SK-N-SH treated with all-trans-retinoic acid at 6 μM for 48 hours (cell line): Measurements from ENCODE around the gene LRRC28.
"Not testable (repeated sequence)": the region's sequence is repeated elsewhere in the genome, so short reads cannot be mapped to it uniquely, and the experiment has no call there.

Experiments used
- ATAC-seq: fragments of 200-7000 bp; cut with Tn5 transposase; 3 replicates; pipeline ENCODE4 v1.9.1; 2020; ENCODE audit warnings: mild to moderate bottlenecking, moderate library complexity
- BACH2 ChIP-seq: fragments of 250-450 bp; sonication (Bioruptor Pico); IDR thresholded peaks from 2 replicates; pipeline ENCODE4 v1.9.0; 2021; ENCODE audit warnings: mild to moderate bottlenecking, borderline replicate concordance
- CREB5 ChIP-seq: fragments of 250-450 bp; sonication (Bioruptor Pico); IDR thresholded peaks from 2 replicates; pipeline ENCODE4 v1.5.1; 2020; ENCODE audit warnings: low read depth, mild to moderate bottlenecking, moderate library complexity
- CSDC2 ChIP-seq: fragments of 250-450 bp; sonication (Bioruptor Pico); IDR thresholded peaks from 2 replicates; pipeline ENCODE4 v1.5.0; 2020; ENCODE audit warnings: mild to moderate bottlenecking, moderate library complexity
- CSRNP3 ChIP-seq: fragments of 250-450 bp; sonication (Bioruptor Pico); IDR thresholded peaks from 2 replicates; pipeline ENCODE4 v1.5.1; 2021; ENCODE audit warnings: mild to moderate bottlenecking, moderate library complexity
- ESRRG ChIP-seq: fragments of 250-450 bp; sonication (Bioruptor Pico); IDR thresholded peaks from 2 replicates; pipeline ENCODE4 v1.6.1; 2021; ENCODE audit warnings: mild to moderate bottlenecking
- GLIS3 ChIP-seq: fragments of 250-450 bp; sonication (Bioruptor Pico); IDR thresholded peaks from 2 replicates; pipeline ENCODE4 v1.5.0; 2020; ENCODE audit warnings: mild to moderate bottlenecking, moderate library complexity
- ISL1 ChIP-seq: fragments of 250-450 bp; sonication (Bioruptor Pico); IDR thresholded peaks from 2 replicates; pipeline ENCODE4 v2.1.2; 2022; ENCODE audit warnings: mild to moderate bottlenecking, moderate library complexity
- OSR1 ChIP-seq: fragments of 250-450 bp; sonication (Bioruptor Pico); IDR thresholded peaks from 2 replicates; pipeline ENCODE4 v1.8.0; 2022; ENCODE audit warnings: moderate library complexity, mild to moderate bottlenecking, inconsistent platforms
- POU6F1 ChIP-seq: fragments of 250-450 bp; sonication (Bioruptor Pico); IDR thresholded peaks from 2 replicates; pipeline ENCODE4 v1.8.0; 2021; ENCODE audit warnings: low read depth, mild to moderate bottlenecking, moderate library complexity, borderline replicate concordance
- PPARA ChIP-seq: fragments of 250-450 bp; sonication (Bioruptor Pico); IDR thresholded peaks from 2 replicates; pipeline ENCODE4 v1.5.0; 2020; ENCODE audit warnings: mild to moderate bottlenecking, borderline replicate concordance
- RARB ChIP-seq: fragments of 250-450 bp; sonication (Bioruptor Pico); IDR thresholded peaks from 2 replicates; pipeline ENCODE4 v1.8.0; 2021; ENCODE audit warnings: mild to moderate bottlenecking, moderate library complexity
- SNAI2 ChIP-seq: fragments of 250-450 bp; sonication (Bioruptor Pico); IDR thresholded peaks from 2 replicates; pipeline ENCODE4 v1.5.0; 2020; ENCODE audit warnings: mild to moderate bottlenecking, moderate library complexity
- TCF4 ChIP-seq: fragments of 250-450 bp; sonication (Bioruptor Pico); IDR thresholded peaks from 2 replicates; pipeline ENCODE4 v1.8.0; 2021; ENCODE audit warnings: mild to moderate bottlenecking, moderate library complexity, borderline replicate concordance
- TOX ChIP-seq: fragments of 250-450 bp; sonication (Bioruptor Pico); IDR thresholded peaks from 2 replicates; pipeline ENCODE4 v1.8.0; 2021; ENCODE audit warnings: mild to moderate bottlenecking, moderate library complexity, borderline replicate concordance
- TSHZ2 ChIP-seq: fragments of 250-450 bp; sonication (Bioruptor Pico); IDR thresholded peaks from 2 replicates; pipeline ENCODE4 v1.5.0; 2020; ENCODE audit warnings: mild to moderate bottlenecking, moderate library complexity
- ZC3H10 ChIP-seq: fragments of 250-450 bp; sonication (Bioruptor Pico); IDR thresholded peaks from 2 replicates; pipeline ENCODE4 v1.5.1; 2021; ENCODE audit warnings: mild to moderate bottlenecking, moderate library complexity
- ZFP3 ChIP-seq: fragments of 250-450 bp; sonication (Bioruptor Pico); IDR thresholded peaks from 2 replicates; pipeline ENCODE4 v1.5.0; 2020; ENCODE audit warnings: mild to moderate bottlenecking, moderate library complexity
- ZFP30 ChIP-seq: fragments of 450-650 bp; formaldehyde crosslinking; IDR thresholded peaks from 2 replicates; pipeline ENCODE4 v1.5.0; 2022; ENCODE audit warnings: mild to moderate bottlenecking, moderate library complexity
- ZNF8 ChIP-seq: fragments of 450-650 bp; formaldehyde crosslinking; IDR thresholded peaks from 2 replicates; pipeline ENCODE4 v1.5.0; 2020; ENCODE audit warnings: mild to moderate bottlenecking, moderate library complexity

LRRC28 gene

GRCh38 chr15:99230867-99231266, 20.4 kb upstream of the LRRC28 start:
- TF ChIP-seq SNAI2 (CRISPR knock-in tag) (no peak), ZFP3 (CRISPR knock-in tag) (no peak), CSDC2 (CRISPR knock-in tag) (no peak), ZC3H10 (CRISPR knock-in tag) (no peak), BACH2 (CRISPR knock-in tag) (no peak)
- no peak for ATAC-seq

- TF ChIP-seq ZNF8 (CRISPR knock-in tag): peak; percentile 76
- no peak for TF ChIP-seq ZFP30 (CRISPR knock-in tag)
- ATAC-seq: no peak
Measured at GRCh38 chr15:99232740-99233139, 18.5 kb upstream of the LRRC28 start.

- ATAC-seq: not testable (repeated sequence)
Measured at GRCh38 chr15:99234160-99234559, 17.1 kb upstream of the LRRC28 start.

- TF ChIP-seq TCF4 (CRISPR knock-in tag): no peak
- no peak for ATAC-seq
Measured at GRCh38 chr15:99238849-99239248, 12.4 kb upstream of the LRRC28 start.

GRCh38 chr15:99239545-99240198, 11.6 kb upstream of the LRRC28 start:
- TF ChIP-seq OSR1 (CRISPR knock-in tag) (no peak), CSRNP3 (no peak), SNAI2 (CRISPR knock-in tag) (no peak), ZFP3 (CRISPR knock-in tag) (no peak), TCF4 (CRISPR knock-in tag) (no peak), GLIS3 (CRISPR knock-in tag) (no peak), CSDC2 (CRISPR knock-in tag) (no peak), RARB (CRISPR knock-in tag) (no peak), BACH2 (CRISPR knock-in tag) (no peak), TOX (no peak), ISL1 (no peak)
- ATAC-seq: no peak

- TF ChIP-seq CREB5 (CRISPR knock-in tag): no peak
- TF ChIP-seq SNAI2 (CRISPR knock-in tag): no peak
- no peak for TF ChIP-seq CSRNP3
- TF ChIP-seq RARB (CRISPR knock-in tag): no peak
- no peak for TF ChIP-seq PPARA
- TF ChIP-seq ESRRG (CRISPR knock-in tag): no peak
- TF ChIP-seq GLIS3 (CRISPR knock-in tag): no peak
- no peak for TF ChIP-seq POU6F1 (CRISPR knock-in tag)
- TF ChIP-seq ISL1: no peak
- ATAC-seq: no peak
Measured at GRCh38 chr15:99241752-99242151, 9.5 kb upstream of the LRRC28 start.

GRCh38 chr15:99244306-99244705, 7.0 kb upstream of the LRRC28 start:
- no peak for ATAC-seq
- TF ChIP-seq TSHZ2 (CRISPR knock-in tag) (no peak), ESRRG (CRISPR knock-in tag) (no peak), CREB5 (CRISPR knock-in tag) (no peak), ZFP30 (CRISPR knock-in tag) (no peak)
